SK-N-SH (cell line): ENCODE measurements around the gene ZDHHC14. TPM values are rescaled to one million over a fixed set of nuclear protein-coding genes. Genes with fewer than 3 reads are reported as not detected.

Experiments used
- CTCF ChIA-PET: fragments of 300-600, 350-600 bp; formaldehyde crosslinking; extraction: SDS; loops from one replicate; lab custom pipeline; 2021; lab: Yijun Ruan, JAX
- POLR2A ChIA-PET: fragments of 350-600 bp; sonication (Branson Sonifier 250); formaldehyde crosslinking; extraction: SDS; loops from one replicate; lab custom pipeline; 2020; ENCODE audit warnings: antibody characterized with exemption, inconsistent platforms; lab: Yijun Ruan, JAX
- DNase-seq: peaks from one replicate; pipeline ENCODE4 v3.0.0; 2012
- H2AFZ ChIP-seq: fragments of 200-600 bp; sonication (generic); 2 replicates; pipeline ENCODE4 v1.8.1; 2016; ENCODE audit warnings: antibody characterized with exemption, mild to moderate bottlenecking, low read depth
- H3F3A ChIP-seq: fragments of 200-600 bp; sonication (generic); replicated peaks from 2 replicates; pipeline ENCODE3; 2016; ENCODE audit warnings: antibody characterized with exemption, mild to moderate bottlenecking; ENCODE audit not compliant: insufficient read depth
- H3K27ac ChIP-seq, 2 experiments: fragments of 200-500 bp in 1 of 2; fragments of 200-600 bp in 1 of 2; sonication (Bioruptor generic) in 1 of 2; sonication (generic), shearing (Covaris generic) in 1 of 2; 2 replicates each; pipeline versions ENCODE4 v1.5.1 to v1.6.1; 2014 to 2016; ENCODE audit warnings: low read depth in 2 of 2, inconsistent platforms in 1 of 2, low read length in 1 of 2, mild to moderate bottlenecking in 1 of 2, mixed read lengths in 1 of 2
- H3K27me3 ChIP-seq: fragments of 200-600 bp; sonication (generic), shearing (Covaris generic); 2 replicates; pipeline ENCODE4 v1.6.1; 2016; ENCODE audit warnings: mixed run types; ENCODE audit not compliant: insufficient read depth
- H3K36me3 ChIP-seq, 2 experiments: fragments of 200-500 bp in 1 of 2; fragments of 200-600 bp in 1 of 2; sonication (Bioruptor generic) in 1 of 2; sonication (generic) in 1 of 2; replicated peaks in 1 of 2; 2 replicates each; pipeline versions ENCODE3 to v1.5.1; 2014 to 2016; ENCODE audit warnings: low read length in 1 of 2, mild to moderate bottlenecking in 1 of 2; ENCODE audit not compliant: insufficient read depth in 2 of 2, control insufficient read depth in 1 of 2
- H3K4me1 ChIP-seq, 2 experiments: fragments of 200-500 bp in 1 of 2; fragments of 200-600 bp in 1 of 2; sonication (Bioruptor generic) in 1 of 2; sonication (generic), shearing (Covaris generic) in 1 of 2; 2 replicates each; pipeline versions ENCODE4 v1.5.1 to v1.6.1; 2014 to 2016; ENCODE audit warnings: low read depth in 1 of 2, low read length in 1 of 2, mixed run types in 1 of 2; ENCODE audit not compliant: insufficient read depth in 2 of 2, control insufficient read depth in 1 of 2
- H3K4me2 ChIP-seq: fragments of 200-600 bp; sonication (generic), shearing (Covaris generic); 2 replicates; pipeline ENCODE4 v1.6.1; 2017; ENCODE audit warnings: mixed run types
- H3K4me3 ChIP-seq, 2 experiments: fragments of 200-500 bp in 1 of 2; fragments of 200-600 bp in 1 of 2; sonication (Bioruptor generic) in 1 of 2; sonication (generic), shearing (Covaris generic) in 1 of 2; 2 replicates each; pipeline versions ENCODE4 v1.5.1 to v1.8.1; 2014 to 2016; ENCODE audit warnings: low read depth in 2 of 2, inconsistent platforms in 1 of 2, low read length in 1 of 2, mild to moderate bottlenecking in 1 of 2, mixed read lengths in 1 of 2, moderate library complexity in 1 of 2
- H3K79me2 ChIP-seq: fragments of 200-600 bp; sonication (generic); 2 replicates; pipeline ENCODE4 v1.8.1; 2017; ENCODE audit warnings: mild to moderate bottlenecking; ENCODE audit not compliant: insufficient read depth
- H3K9ac ChIP-seq: fragments of 200-600 bp; sonication (generic); 2 replicates; pipeline ENCODE4 v1.6.1; 2017; ENCODE audit warnings: mixed run types
- H3K9me2 ChIP-seq: fragments of 200-600 bp; sonication (generic); 2 replicates; pipeline ENCODE4 v1.6.1; 2017; ENCODE audit warnings: mixed run types
- H3K9me3 ChIP-seq: fragments of 200-600 bp; sonication (generic); 2 replicates; pipeline ENCODE4 v1.6.1; 2017; ENCODE audit warnings: mixed run types, mild to moderate bottlenecking, moderate library complexity
- H4K20me1 ChIP-seq: fragments of 200-600 bp; sonication (generic); 2 replicates; pipeline ENCODE4 v1.6.1; 2017; ENCODE audit warnings: mild to moderate bottlenecking, mixed run types; ENCODE audit not compliant: insufficient read depth
- EZH2phosphoT487 ChIP-seq: fragments of 200-600 bp; sonication (generic); IDR thresholded peaks from 2 replicates; pipeline ENCODE4 v1.6.1; 2017; ENCODE audit warnings: low read depth, mixed run types, mild to moderate bottlenecking, antibody characterized with exemption, moderate library complexity, borderline replicate concordance
- FOXM1 ChIP-seq: IDR thresholded peaks from 2 replicates; pipeline ENCODE4 v1.4.0; 2012; ENCODE audit warnings: low read depth, mild to moderate bottlenecking
- MEF2A ChIP-seq: IDR thresholded peaks from 2 replicates; pipeline ENCODE4 v1.4.0; 2012; ENCODE audit warnings: low read depth, borderline replicate concordance
- MXI1 ChIP-seq: IDR thresholded peaks from 2 replicates; pipeline ENCODE4 v1.6.1; 2012; ENCODE audit warnings: mild to moderate bottlenecking, low read depth, low read length, improper control_type of control experiment
- NFIC ChIP-seq: IDR thresholded peaks from 2 replicates; pipeline ENCODE4 v1.4.0; 2012; ENCODE audit warnings: borderline replicate concordance
- NRF1 ChIP-seq: IDR thresholded peaks from 2 replicates; pipeline ENCODE4 v1.6.1; 2012; ENCODE audit warnings: low read depth, mild to moderate bottlenecking, low read length
- RAD21 ChIP-seq: IDR thresholded peaks from 2 replicates; pipeline ENCODE4 v1.6.1; 2012; ENCODE audit warnings: mild to moderate bottlenecking, low read length
- RCOR1 ChIP-seq: fragments of 150-350 bp; IDR thresholded peaks from 2 replicates; pipeline ENCODE4 v1.6.1; 2017; ENCODE audit warnings: antibody characterized with exemption, low read length
- REST ChIP-seq: IDR thresholded peaks from 2 replicates; pipeline ENCODE4 v1.6.1; 2012; ENCODE audit warnings: mild to moderate bottlenecking, low read depth, low read length, moderate library complexity
- RFX5 ChIP-seq: IDR thresholded peaks from 2 replicates; pipeline ENCODE4 v1.6.1; 2012; ENCODE audit warnings: mild to moderate bottlenecking, improper control_type of control experiment, low read length
- RXRA ChIP-seq: IDR thresholded peaks from 2 replicates; pipeline ENCODE4 v1.4.0; 2012; ENCODE audit warnings: low read depth, mild to moderate bottlenecking, borderline replicate concordance
- SMC3 ChIP-seq: IDR thresholded peaks from 2 replicates; pipeline ENCODE4 v1.6.1; 2012; ENCODE audit warnings: low read depth, low read length, improper control_type of control experiment
- TEAD4 ChIP-seq: IDR thresholded peaks from 2 replicates; pipeline ENCODE4 v1.4.0; 2012; ENCODE audit warnings: mild to moderate bottlenecking, borderline replicate concordance; ENCODE audit not compliant: insufficient read depth
- USF1 ChIP-seq: IDR thresholded peaks from 2 replicates; pipeline ENCODE4 v1.4.0; 2012; ENCODE audit warnings: low read depth, borderline replicate concordance
- YY1 ChIP-seq: IDR thresholded peaks from 2 replicates; pipeline ENCODE4 v1.4.0; 2012; ENCODE audit warnings: low read depth, mild to moderate bottlenecking
- ZBTB33 ChIP-seq: IDR thresholded peaks from 2 replicates; pipeline ENCODE4 v1.4.0; 2012; ENCODE audit warnings: low read depth, borderline replicate concordance
- WGBS: methylation state at CpG from one replicate; pipeline ENCODE4 v1.1.6; 2017; ENCODE audit warnings: low lambda C conversion rate; 5-methylcytosine and 5-hydroxymethylcytosine counted together
- polyA plus RNA-seq, 3 experiments: library from polyadenylated mRNA; depleted of rRNA; stranded (reverse); fragments of >200 nt; gene quantifications; 2 replicates each; pipeline ENCODE4 v1.2.3, GENCODE V29; 2012

ZDHHC14 gene
- polyA plus RNA-seq, 1 of the 3 experiments (the other 2 are of a cell fraction), result 5.4 TPM

- WGBS, result 96% methylated on average over 4 of the region's 4 CpGs
- Histone ChIP-seq H3K4me1 (peaks cover 2 to 10% of the 10 kb centered on the region in 2 experiments), H2AFZ (no peak overlapping the region), H3K4me3 (no peak overlapping the region), H3K9ac (no peak overlapping the region), H3K27ac (no peak overlapping the region), H3K9me2 (no peaks in the 10 kb centered on the region), H4K20me1 (no peaks in the 10 kb centered on the region), H3K36me3 (no peaks in the 10 kb centered on the region), H3K4me2 (no peak overlapping the region), H3K27me3 (no peaks in the 10 kb centered on the region), H3K9me3 (no peaks in the 10 kb centered on the region), H3K79me2 (no peaks in the 10 kb centered on the region), H3F3A (peaks cover 3% of the 10 kb centered on the region)
- DNase-seq, result no peak
- CTCF ChIA-PET, result interaction anchor here (3.9 kb wide), 1 partner anchor 10 kb away, joined by 20 read pairs; the partner anchor contains the start of gene TMEM242
- POLR2A ChIA-PET, result no interaction called here
- no peak for TF ChIP-seq REST
- no peak for TF ChIP-seq FOXM1
- no peak for TF ChIP-seq RAD21
- no peak for TF ChIP-seq TEAD4
- no peak for TF ChIP-seq MEF2A
These were observed 47.5 kb upstream of the ZDHHC14 start for GRCh38 chr6:157333537-157333936.

- H3K9me3 ChIP-seq, result no peaks in the 10 kb centered on the region
- H3K4me1 ChIP-seq, result peaks cover 2 to 7% of the 10 kb centered on the region in 2 experiments; a peak in 2 of 4 replicates
- H2AFZ ChIP-seq, result no peak overlapping the region
- H4K20me1 ChIP-seq, result no peaks in the 10 kb centered on the region
- POLR2A ChIA-PET, result no interaction called here
- TF ChIP-seq MXI1, result no peak
- TF ChIP-seq RAD21, result no peak
- no peak for TF ChIP-seq SMC3
- TF ChIP-seq EZH2phosphoT487, result no peak
- no peak for TF ChIP-seq YY1
- no peak for TF ChIP-seq USF1
- TF ChIP-seq ZBTB33, result no peak
- TF ChIP-seq RFX5, result no peak
- no peak for TF ChIP-seq NRF1
- no peak for TF ChIP-seq RCOR1
- TF ChIP-seq RXRA, result no peak
- TF ChIP-seq NFIC, result no peak
- H3K36me3 ChIP-seq, result no peaks in the 10 kb centered on the region
- no peak overlapping the region for H3K9ac ChIP-seq
- no peak for DNase-seq
- H3K27me3 ChIP-seq, result no peaks in the 10 kb centered on the region
- no peak overlapping the region for H3K4me2 ChIP-seq
- H3K79me2 ChIP-seq, result no peaks in the 10 kb centered on the region
- no peak overlapping the region for H3K27ac ChIP-seq
- no peak overlapping the region for H3K4me3 ChIP-seq
- no peaks in the 10 kb centered on the region for H3F3A ChIP-seq
- CTCF ChIA-PET, result interaction anchor here (3.9 kb wide), 1 partner anchor 11 kb away, joined by 20 read pairs; the partner anchor contains the start of gene TMEM242
- H3K9me2 ChIP-seq, result no peaks in the 10 kb centered on the region
- WGBS, result 81% methylated on average over 3 of the region's 3 CpGs
These were observed 47.0 kb upstream of the ZDHHC14 start for GRCh38 chr6:157333956-157334355.
